GM18520 (cell line): ENCODE measurements around the gene ZMIZ1.

Source experiments
- ATAC-seq: cut with Tn5 transposase; IDR thresholded peaks from one replicate; pipeline ENCODE4 v1.9.1; 2021; ENCODE audit not compliant: unreplicated experiment

The ZMIZ1 gene

DNA sequence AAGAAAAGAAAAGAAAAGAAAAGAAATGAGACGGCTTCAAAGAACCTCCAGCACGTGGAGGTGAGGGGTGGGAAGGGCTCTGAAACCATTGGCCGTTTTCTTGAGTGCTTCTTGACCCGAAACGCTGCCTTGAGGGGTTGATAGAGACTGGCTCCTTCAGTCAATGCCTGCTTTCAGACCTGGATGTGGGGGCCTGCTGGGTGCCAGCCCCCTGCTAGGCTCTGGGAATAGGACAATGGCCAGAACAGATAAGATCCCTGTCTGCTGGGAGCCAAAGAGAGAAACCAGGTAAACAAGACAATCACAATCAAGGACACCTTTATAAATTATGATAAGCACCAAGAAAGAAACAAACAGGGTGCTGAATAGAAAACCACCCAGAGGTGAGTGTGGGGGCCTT is 27.7 kb downstream of the ZMIZ1 start:
- ATAC-seq, result no peak

DNA sequence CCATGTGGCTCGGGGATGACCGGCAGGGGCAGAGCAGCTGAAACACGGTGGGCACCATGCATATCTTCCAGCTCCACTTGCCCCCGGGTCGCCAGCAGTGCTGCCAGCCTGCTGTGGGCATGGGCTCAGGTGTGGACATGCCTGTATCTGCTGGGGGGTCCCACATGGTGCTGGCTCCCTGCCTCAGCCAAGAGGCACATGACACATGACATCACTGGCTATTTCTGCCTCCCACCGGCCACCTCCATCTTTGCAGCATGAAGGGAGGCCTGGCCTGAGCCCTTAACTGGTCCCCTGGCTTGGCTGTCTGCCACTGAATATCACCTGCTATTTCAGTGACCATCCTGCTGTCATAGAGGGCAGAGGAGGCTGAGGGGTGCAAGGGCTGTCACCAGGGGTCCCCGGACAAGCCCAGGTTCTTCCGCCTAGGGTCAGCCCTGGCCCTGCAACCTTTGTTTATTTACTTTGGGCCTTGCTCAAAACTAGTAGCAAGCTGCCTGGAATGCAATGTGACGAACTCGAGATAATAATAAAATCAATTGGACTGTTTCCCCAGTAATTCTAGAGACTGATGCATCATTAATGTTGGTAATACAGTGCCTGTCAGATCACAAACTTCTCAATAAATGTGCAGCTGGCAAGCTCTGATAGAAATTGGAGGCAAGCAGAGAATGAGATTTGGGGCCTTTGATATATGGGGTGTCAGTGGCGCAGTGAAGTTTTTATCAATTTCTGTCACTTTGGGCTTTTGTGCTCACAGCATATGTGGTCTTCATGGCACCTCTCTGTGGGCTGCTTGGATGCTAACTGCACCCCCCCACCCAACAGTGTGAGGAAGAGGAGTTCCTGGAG is 28.5 kb downstream of the ZMIZ1 start:
- ATAC-seq, result no peak

DNA sequence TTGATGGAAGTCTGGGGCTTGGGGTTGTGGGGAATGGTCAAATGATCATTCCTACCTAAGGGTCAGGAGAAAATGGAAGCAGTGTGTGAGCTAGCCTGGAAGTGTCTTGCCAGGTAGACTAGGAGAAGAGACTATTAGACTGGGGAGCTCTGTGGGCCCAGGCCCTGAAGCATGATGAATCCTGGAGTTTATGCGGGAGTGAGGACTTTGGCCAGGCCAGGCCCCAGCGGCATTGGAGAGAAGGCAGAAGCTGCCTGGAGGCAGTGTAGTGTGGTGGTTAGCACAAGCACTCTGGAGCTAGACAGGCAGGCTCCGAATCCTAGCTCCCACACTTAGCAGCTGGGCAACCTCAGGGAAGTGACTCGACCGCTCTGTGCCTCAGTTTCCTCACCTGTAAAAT is 29.3 kb downstream of the ZMIZ1 start:
- no peak for ATAC-seq

DNA sequence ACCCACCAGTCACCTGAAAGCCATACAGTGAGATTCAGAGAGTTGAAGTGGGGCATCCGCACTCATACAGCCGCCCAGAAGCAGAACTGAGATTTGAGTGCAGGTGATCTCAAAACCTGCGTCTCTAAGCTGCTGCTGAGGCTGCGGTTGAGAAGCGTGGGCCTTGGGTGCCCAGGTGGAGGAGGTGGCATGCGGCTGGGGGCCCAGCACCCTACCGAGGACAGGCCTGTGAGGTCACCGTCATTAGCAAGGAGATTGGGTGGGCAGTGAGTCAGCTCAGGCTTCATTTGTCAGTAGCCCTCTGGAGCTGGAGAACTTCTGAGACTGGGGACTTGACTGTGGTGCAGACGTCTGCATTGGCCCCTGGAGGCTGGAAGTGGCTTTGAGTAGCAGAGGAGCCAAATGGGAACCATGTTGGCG is 29.8 kb downstream of the ZMIZ1 start:
- ATAC-seq, result peak; percentile 56

DNA sequence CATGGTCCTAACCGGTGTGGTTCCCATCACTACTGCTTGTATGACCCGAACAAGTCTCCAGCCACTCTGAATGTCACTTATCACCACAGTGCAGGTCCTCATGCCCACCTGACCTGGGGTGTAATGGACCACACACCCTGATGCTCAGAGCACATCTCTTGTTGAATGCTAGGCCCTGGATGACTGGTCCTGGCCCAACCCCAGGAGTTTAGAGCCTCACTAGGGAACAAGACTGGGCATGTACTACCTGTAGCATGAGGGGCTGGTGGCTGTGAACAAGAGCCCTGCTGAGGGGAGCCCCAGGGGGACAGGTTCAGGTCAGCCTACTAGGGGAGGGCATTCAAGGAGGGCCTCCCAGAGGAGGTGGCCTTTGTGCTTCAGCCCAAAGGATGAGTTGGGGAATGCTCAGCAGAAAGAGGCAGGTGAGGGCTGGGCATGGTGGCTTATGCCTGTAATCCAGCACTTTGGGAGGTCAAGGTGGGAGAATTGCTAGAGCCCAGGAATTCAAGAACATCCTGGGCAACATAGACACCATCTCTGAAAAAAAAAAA is 31.2 kb downstream of the ZMIZ1 start:
- no peak for ATAC-seq

DNA sequence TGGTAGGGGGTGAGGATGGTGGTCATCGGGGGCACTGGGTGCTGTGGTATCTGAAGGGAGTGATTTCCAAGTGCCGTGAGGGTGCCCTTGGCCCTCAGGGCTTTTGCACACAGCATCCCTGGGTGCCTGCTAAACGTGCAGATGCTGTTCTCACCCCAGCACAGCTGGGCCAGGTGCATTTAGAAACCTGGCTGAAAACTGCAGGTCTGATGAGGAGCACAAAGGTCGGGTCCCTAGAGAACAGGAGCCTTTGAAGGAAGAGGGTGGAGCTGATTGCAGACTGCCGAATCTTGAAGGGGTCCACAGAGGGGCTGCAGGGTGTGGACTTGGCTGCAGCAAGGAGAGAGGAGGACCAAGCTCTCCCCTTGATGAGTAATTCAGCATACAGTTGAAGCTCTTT is 32.0 kb downstream of the ZMIZ1 start:
- ATAC-seq, result no peak

DNA sequence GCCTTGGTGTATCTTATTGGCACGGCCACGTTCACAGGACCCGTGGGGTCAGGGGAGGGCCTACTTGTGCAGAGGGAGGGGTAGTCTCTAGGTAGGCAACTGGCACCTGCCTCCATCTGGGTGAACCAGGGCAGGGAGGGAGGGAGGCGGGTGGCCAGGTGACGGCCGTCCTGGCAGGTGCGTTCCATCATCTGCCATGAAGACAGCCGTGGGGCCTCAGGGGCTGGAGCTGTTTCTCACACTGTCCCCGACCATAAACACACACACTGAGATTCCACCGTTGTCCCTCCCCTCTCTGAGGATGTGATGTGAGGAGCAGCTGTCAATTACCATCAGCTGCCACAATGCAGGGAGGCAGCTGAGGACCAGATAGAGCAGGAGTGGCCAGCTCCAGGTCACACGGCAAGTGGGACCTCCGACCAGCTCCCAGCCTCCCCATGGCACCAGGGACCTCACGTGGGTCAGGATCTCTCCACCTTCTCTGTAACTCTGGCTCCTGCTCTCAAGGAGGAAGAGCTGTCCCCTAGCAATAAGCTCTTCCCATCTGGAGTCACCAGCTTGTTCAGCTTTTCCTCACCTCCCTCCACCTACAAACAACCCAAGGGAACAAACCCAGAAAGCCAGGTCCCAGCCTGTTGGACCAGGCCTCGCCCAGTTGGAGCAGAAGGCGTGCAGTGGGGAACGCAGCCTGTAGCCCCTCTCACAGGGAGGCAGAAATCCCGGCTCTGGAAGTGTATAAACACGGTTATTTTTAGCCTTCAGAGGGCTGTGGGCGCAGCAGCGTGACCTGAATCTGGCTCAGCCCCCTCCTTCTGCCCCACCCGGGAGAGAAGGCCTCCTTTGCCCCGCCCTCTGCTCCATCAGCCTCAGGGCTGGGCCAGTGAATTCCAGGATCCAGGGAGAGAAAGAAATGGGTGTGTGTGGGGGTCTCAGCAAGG is 33.1 kb downstream of the ZMIZ1 start:
- ATAC-seq, result no peak

DNA sequence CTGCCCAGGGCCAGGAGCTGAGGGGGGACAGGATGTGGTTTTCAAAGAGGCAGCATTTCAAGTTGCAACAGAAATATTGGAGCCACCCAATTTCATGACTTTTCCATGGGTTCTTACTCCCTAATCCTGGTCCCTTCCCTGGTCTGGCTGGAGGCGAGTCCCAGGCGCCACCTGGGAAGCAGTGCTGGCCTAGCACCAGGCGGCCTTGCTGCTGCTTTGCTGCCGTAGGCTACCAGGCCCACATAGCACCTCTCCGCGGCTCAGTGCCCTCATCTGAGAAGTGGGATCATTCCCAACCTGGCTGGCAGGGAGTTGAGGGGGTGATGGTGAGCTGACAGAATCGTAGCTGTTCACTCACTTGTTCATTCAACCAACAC is 33.7 kb downstream of the ZMIZ1 start:
- ATAC-seq, result no peak

DNA sequence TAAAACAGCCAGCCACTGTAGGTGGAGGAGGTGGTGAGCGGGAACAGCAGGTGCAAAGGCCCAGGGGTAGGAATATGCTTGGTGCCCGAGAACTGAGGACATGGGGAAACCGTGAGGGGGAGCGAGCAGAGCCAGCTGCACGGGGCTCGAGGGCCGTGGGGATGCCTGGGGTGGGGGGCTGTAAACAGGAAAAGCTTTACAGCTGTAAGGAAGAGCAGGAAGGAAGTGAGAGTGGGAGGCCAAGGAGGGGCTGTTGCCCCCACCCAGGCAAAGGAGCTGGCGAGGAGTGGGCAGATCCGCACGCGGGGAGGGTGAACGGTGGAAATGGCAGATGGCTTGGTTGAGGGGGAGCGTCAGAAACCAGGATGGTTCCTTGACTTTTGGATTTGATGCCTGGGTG is 34.4 kb downstream of the ZMIZ1 start:
- no peak for ATAC-seq

DNA sequence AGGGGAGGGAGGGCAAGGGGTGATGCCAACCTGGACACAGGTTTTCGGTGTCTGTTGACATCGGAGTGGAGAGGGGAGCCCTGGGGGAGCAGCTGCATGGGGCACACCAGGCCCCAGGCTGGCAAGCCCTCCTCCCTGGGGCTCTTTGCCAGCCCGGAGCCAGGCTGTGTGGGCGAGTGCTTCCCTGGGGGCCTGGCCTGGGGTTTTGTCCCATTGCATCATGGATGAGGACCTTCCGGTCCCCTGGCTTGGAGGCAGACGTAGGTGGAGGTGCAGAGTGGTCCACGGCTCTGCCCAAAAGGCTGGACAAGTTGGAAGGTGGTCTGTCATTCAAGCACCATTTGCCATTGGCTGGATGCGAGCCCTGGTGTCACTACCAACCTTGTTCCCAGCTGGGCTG is 34.8 kb downstream of the ZMIZ1 start:
- no peak for ATAC-seq

DNA sequence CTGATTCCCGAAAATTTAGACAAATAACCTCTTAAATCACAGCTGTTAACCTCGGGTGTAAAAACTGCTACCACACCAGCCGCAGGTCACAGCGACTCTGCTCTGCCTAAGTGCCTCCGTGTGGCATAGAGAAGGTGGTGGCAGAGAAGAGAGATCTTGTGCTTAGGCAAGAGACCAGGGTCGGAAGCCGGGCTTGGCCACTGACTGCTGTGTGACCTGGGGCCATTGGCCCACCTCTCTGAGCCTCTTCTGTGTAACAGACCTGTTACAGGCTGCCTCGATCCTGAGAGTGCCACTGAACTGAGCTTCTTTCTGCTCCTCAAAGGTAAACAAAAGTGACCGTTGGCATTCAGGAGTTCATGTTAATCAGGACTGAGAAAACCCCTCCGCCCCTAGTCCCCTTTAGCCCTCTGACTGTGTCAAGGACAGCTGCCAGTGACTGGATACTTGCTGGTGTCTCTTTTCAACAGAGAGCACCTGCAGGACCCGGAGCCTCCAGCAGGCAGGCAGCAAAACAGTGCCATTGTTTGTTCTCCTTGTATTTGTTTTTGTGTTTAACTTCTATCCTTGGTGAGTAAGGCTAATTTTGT is 36.5 kb downstream of the ZMIZ1 start:
- ATAC-seq, result no peak

DNA sequence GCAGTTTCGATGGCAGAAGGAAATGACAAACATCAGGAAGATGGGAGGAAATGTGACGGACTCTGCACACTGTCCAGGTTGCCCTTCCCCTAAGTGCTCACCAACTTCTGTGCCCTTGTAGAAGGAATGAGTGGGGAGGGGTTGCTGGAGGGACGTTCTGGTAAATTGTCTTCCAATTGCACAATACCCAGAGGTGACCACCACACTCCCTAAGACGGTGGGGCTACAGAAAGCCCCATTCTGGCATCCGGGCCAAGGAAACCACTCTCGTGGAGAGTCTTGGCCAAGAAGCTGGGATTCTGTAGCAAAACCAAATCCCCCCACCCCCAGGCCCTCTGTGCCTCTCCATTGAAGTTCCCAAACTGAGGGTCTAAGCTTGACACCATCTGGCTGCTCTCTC is 37.1 kb downstream of the ZMIZ1 start:
- ATAC-seq, result no peak

DNA sequence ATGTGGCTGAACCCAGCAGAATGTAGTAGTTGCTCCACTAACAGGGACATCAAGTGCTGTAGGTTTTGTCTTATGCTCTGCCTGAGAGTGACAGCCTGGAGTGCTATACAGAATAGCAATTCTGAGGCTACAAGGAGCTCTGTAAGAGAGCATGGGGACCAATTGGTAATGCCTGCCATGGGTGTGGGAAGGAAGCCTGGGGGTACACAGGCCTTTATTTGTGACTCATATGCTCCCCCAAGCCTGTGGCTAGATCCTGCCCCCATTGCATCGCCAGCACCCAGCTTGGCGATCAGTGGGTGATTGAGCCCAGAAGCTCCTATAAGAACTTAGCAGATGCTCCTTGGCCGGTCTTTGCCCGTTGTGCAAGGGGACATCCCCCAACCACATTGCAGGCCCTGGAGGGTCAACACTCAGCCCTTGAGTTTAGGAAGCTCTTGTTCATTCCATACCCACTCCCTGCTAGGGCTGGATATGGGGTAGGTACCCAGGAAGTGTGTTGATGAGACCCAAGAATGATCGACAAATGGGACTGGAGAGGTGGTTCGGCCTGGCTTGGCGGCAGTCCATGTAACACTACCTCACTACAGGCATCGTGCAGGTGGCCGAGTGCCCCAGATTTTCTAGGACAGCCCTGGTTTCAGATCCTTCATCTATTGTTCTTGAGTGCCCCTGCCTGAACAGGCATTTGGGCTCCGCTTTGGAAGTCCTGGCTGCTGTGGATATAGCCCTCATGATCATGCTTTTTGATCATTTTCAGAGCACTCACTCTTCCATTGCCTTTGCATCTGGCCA is 37.7 kb downstream of the ZMIZ1 start:
- ATAC-seq, result no peak

DNA sequence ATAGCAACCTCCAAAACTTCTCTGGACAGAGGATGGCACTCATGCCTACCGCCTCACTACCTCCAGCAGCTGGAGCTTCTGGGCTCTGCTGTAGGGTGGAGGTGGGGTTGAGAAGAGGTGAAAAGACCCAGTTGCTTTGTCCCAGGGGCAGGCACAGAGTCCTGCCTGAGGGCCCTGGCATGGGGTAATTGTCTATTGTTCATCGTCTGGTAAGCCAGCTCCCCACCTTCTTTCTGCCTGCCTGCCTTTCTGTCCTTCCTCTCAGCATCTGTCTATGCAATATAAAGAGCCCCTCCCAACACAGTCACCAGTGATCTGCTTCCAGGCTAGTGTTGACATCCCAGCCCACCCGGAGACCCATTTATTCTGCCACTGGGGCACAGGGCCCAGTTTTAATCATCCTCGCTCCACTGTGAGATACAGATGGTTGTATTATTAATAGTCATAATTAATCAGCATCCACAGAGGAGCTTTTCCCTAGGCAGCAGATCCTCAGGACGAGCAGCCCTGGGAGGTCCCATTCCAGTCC is 39.0 kb downstream of the ZMIZ1 start:
- no peak for ATAC-seq

DNA sequence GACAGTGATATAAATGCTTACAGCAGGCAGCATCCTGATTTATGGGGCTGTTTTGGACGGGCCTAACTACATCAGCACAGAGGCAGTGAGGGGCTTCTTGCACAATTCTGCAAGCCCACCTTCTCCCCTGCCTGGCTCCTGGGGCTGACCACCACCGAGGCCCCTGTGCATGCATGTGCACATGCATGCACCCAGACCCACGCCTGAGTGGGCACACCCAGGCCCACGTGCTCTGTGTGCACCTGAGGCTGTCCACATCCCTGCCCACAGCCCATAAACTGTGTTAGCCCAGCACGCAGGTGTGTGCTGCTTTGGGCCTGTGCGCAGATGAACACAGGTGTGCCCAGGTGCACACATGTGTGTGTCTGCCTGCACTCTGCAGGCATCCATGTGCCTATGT is 40.0 kb downstream of the ZMIZ1 start:
- no peak for ATAC-seq

DNA sequence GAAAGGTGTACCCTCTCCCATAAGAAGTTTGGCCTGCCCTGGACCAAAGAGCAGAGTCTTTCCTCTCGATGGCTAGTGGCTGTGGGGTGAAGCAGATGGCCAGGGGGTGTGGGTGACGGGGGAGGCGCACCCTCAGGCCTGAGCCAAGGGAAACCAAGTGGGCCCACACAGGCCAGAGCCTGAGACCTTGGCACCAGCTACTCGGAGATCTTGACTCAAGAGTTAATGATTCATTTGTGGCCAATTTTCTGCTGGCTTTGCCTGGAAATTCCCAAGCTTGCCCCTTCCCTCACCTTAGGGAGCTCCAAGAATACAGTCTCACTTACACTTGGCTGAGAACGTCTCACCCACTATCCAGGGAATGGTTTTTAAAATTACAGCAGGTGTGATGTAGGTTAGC is 42.7 kb downstream of the ZMIZ1 start:
- no peak for ATAC-seq

DNA sequence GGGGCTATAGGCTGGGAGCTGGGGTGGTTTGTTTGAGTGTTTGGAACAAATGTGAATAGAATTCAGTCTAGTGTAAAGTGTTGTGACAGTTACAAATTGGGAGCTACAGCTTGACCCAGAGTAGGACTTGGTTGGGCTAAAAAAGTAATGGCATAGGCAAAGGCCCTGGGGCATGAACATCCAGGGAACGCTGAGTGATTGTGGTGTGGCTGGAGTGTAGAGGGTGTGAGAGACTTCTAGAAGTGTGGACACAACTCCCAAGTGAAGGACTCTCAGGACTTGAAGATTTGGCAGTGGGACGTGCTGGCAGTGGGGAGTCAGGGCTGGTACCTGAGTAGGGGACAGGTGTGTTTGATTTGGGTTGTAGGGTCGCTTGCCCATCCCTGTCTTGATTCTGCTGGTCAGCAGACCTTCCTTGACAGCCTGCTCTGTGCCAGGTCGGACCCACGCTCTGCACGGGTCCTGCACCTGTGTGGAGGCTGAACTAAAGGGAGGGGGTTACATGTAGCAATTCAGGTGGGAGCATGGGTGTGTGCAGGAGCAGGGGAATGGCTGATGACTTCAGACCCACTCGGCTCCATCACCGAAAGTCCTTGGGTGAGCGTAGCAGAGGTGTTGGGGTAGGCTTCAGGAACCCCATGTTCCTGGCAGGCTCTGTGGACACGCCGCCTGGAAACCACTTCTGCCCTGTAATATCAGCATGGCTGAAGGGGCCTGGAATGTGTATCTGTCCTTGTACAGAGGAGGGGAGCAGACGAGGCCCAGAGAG is 43.3 kb downstream of the ZMIZ1 start:
- no peak for ATAC-seq

DNA sequence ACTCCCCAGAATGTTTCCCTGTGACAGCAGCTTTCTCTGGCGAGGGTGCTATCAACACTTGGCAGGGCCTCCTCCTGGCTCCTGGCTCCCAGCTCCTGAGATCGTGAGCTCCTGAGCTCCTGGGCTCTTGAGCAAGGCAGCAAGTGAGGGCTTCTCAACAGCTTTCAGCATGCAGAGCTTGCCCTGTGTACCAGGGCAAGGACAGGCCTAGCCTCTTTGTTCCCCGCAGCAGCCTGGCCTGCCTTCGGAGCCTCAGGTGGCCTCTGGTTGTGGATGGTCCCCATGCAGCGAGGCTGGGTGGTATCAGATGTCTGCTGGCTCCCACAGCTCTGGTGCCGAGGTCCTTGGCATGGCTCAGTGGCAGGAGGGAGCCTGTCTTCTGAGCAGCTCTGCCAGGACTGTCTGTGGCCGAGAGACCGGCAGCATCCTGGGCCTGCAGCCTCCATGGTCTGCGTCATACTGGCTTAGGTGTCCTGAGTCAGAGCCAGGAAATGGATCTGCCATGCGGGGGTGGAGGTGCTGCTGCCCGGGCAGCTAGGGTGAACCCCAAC is 44.2 kb downstream of the ZMIZ1 start:
- no peak for ATAC-seq

DNA sequence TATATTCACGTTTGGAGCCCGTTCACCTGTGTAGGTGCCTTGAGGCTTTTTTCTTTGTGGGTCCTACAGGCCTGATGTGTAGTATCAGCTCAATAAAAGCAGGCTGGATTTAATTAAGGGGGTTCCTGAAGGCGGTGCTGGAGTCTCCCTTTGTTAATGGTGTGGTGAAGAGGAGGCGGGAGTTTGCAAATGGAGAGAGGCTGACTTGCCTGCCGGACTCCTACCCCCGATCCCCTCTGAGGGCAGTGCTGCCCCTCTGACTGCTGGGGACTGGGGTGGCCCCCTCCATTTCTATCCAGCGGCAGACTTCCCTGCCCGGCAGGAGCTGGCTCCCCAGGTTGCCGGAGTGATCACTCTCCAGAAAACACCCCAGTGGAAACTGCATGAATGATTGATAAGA is 45.1 kb downstream of the ZMIZ1 start:
- no peak for ATAC-seq
